ENCODE measurements around the gene GJD2. TPM values are rescaled to one million over a fixed set of nuclear protein-coding genes. Genes with fewer than 3 reads are reported as not detected.

The GJD2 gene
- total RNA-seq, 2 experiments from 2014 or later: not detected

DNA sequence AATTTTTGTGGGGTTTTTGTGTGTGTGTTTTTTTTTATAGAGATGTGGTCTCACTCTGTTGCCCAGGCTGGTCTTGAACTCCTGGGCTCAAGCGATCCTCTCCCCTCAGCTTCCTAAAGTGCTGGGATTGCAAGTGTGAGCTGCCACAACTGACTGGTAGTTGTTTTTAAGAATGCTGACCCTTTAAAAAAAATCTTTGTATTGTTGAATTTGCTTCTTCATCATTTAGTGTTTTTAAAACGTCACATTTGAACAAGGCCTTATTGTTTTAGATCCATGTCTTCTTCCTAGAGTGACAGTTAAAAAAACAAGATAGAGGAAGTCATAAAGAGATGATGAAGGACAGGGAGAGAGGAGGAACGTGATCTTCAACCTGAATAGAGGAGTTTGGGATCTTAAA is 24.1 kb downstream of the GJD2 start:
- Mint-ChIP-seq H3K4me3 (no peak overlapping the region), H3K9me3 (no peaks in the 10 kb centered on the region), H3K27me3 (peaks cover 16% of the 10 kb centered on the region), H3K4me1 (ENCODE audit: low read depth) (no peaks in the 10 kb centered on the region), H3K27ac (no peak overlapping the region), H3K36me3 (no peaks in the 10 kb centered on the region)
- ChIA-PET POLR2A (no interaction called here), CTCF (no interaction called here)
- DNase-seq: no peak
- intact Hi-C loops (cut with micrococcal nuclease): no loop called here

DNA sequence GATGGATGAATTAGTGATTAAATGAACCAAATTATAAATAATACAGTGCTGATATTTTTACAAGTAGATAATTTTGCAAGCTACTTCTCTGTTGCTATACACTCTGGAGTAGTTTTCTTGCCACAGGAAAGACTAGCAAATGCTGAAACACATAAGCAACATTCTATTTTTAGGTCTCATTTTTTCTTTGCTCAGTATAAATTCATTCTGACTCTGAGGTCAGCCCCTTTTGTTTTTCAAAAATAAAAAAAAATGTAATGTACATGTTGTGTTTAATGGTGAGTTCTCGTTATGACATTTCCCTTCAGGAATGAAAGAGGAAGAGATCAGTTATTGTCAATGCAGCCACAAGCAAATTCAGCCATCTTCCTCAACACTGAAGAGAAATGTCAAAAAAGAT is 24.9 kb downstream of the GJD2 start:
- no peak for DNase-seq
- Mint-ChIP-seq H3K27ac (no peak overlapping the region), H3K4me1 (ENCODE audit: low read depth) (no peaks in the 10 kb centered on the region), H3K36me3 (no peaks in the 10 kb centered on the region), H3K4me3 (no peak overlapping the region), H3K9me3 (no peaks in the 10 kb centered on the region), H3K27me3 (peaks cover 10% of the 10 kb centered on the region)
- ChIA-PET CTCF (no interaction called here), POLR2A (no interaction called here)
- intact Hi-C loops (cut with micrococcal nuclease): no loop called here

DNA sequence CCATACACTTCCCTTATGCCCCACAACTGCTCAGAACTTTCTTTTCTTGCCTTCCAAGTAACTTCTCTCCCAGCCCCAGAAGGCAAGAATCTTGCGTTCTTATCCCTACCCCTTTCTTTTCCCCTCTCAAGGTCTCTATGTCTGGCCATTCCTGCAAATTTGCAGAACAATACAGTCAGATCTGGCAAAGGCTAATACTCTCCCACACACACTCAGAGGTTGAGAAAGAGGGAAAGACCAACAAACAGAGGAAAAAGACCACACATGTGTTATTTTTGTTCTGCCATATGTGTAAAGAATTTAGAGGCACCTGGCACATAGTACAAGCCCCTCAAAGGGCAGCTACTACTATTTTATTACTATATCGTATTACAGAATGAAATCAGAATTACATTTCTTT is 25.7 kb downstream of the GJD2 start:
- no peak overlapping the region for H3K4me3 Mint-ChIP-seq
- CTCF ChIA-PET: no interaction called here
- no peaks in the 10 kb centered on the region for H3K36me3 Mint-ChIP-seq

DNA sequence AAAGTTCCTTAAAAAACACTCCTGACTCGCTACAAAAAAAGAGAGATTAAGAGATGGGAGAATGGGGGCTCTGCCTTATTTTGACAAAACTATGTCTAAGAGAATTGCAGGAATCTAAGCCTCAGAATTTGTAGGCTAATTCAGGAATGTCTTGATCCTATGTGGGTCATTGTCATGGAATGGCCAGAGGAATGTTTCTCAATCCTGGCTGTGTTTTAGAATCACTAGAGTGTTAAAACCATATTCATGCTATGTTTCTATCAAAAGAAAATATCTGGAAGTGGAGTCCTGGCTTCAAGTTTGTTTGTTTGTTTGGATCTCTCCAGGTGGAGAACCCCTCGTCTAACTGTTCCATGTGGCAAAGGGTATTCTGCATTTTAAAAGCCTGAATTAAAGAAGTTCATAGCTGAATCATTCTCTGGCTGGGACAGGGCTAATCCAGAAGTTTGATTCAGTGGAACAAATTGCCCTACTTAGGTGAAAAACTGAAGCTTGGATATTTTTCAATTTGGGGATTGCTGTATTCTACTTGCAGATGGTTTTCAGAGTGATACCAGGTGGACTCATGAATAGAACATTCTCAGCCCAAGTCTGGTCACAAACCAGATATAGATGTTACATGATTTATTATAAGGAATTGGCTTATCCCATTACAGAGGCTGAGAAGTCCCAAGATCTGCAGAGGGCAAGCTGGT is 28.2 kb downstream of the GJD2 start:
- no peak overlapping the region for H3K27ac Mint-ChIP-seq
- H3K4me1 Mint-ChIP-seq (ENCODE audit: low read depth): no peaks in the 10 kb centered on the region
- H3K9me3 Mint-ChIP-seq: no peaks in the 10 kb centered on the region
- DNase-seq: no peak
- peaks cover 25% of the 10 kb centered on the region for H3K27me3 Mint-ChIP-seq
- H3K4me3 Mint-ChIP-seq: no peak overlapping the region
- intact Hi-C loops (cut with micrococcal nuclease): no loop called here
- POLR2A ChIA-PET: no interaction called here
- no peaks in the 10 kb centered on the region for H3K36me3 Mint-ChIP-seq
- CTCF ChIA-PET: no interaction called here

More for the DNA sequence above, 25.7 kb downstream of the GJD2 start:
- Mint-ChIP-seq H3K27me3 (peaks cover 10% of the 10 kb centered on the region), H3K27ac (no peak overlapping the region), H3K9me3 (no peaks in the 10 kb centered on the region), H3K4me1 (ENCODE audit: low read depth) (no peaks in the 10 kb centered on the region)
- DNase-seq: no peak
- intact Hi-C loops (cut with micrococcal nuclease): no loop called here
- POLR2A ChIA-PET: no interaction called here

DNA sequence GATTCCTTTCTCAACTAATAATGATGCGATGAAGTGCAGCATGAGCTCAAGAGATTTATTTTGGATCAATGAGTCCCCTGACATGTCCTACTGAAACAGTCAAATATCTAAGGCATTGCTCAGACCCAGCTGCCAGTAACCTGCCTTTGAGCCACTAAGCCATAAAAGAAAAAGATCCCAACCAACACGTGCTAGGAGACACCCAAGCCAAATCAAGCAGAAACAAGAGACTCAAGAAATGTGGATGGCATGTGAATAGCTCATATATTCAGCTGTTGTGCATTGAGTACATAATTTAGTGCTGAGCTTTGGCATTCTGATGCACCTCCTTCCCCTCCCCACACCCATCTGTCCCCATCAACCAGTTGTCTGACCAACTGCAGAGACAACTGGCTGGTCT is 29.2 kb downstream of the GJD2 start:
- Mint-ChIP-seq H3K4me1 (ENCODE audit: low read depth) (no peaks in the 10 kb centered on the region), H3K9me3 (no peaks in the 10 kb centered on the region), H3K27ac (no peak overlapping the region), H3K36me3 (no peaks in the 10 kb centered on the region), H3K27me3 (peaks cover 26% of the 10 kb centered on the region), H3K4me3 (no peak overlapping the region)
- intact Hi-C loops (cut with micrococcal nuclease): no loop called here
- DNase-seq: no peak
- CTCF ChIA-PET: no interaction called here
- POLR2A ChIA-PET: no interaction called here

DNA sequence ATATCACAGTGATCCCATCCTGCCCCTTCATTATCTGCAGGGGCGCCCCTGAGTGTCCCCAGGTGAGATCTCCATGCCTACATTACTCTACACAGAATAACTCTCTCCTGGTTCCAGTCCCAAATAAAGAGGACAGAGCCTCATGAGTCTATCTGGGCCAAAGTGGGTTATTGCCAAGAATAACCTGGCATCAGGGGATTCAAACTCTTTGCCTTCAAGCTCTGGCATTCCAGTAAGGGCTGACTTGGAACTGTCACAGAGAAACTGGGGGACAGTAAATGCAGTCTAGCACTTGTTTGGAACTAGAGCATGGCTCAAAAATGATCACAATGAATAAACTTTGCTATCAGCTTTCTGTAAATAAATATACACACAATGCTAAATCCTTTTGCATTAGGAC is 30.3 kb downstream of the GJD2 start:
- peaks cover 29% of the 10 kb centered on the region for H3K27me3 Mint-ChIP-seq
- H3K4me1 Mint-ChIP-seq (ENCODE audit: low read depth): no peaks in the 10 kb centered on the region
- H3K27ac Mint-ChIP-seq: no peak overlapping the region
- no peaks in the 10 kb centered on the region for H3K36me3 Mint-ChIP-seq
- H3K9me3 Mint-ChIP-seq: no peaks in the 10 kb centered on the region
- POLR2A ChIA-PET: no interaction called here
- CTCF ChIA-PET: no interaction called here
- intact Hi-C loops (cut with micrococcal nuclease): no loop called here
- no peak for DNase-seq
- no peak overlapping the region for H3K4me3 Mint-ChIP-seq

DNA sequence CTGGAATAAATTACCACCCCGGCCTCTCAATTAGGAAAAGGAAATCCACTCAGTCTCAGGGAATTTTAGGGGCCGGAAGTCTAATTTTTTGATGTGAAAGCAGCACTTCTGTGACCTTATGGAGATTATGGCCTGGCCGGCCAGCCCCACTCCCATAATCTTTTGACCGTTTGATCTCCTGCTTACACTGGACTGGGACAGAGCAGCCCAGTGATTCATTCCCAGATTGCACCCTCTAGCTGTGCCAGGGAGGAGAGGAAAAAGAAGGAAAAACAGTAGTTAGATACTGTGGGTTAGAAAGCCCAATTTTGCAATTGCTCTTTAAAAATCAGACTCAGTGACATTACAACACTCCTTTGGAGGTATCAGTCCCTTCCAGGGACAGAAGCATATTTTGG is 32.4 kb downstream of the GJD2 start:
- no peak for DNase-seq
- H3K4me3 Mint-ChIP-seq: no peak overlapping the region
- intact Hi-C loops (cut with micrococcal nuclease): no loop called here
- ChIA-PET POLR2A (no interaction called here), CTCF (no interaction called here)
- no peaks in the 10 kb centered on the region for H3K9me3 Mint-ChIP-seq
- no peaks in the 10 kb centered on the region for H3K4me1 Mint-ChIP-seq (ENCODE audit: low read depth)
- no peaks in the 10 kb centered on the region for H3K36me3 Mint-ChIP-seq
- H3K27ac Mint-ChIP-seq: no peak overlapping the region
- peaks cover 26% of the 10 kb centered on the region for H3K27me3 Mint-ChIP-seq

DNA sequence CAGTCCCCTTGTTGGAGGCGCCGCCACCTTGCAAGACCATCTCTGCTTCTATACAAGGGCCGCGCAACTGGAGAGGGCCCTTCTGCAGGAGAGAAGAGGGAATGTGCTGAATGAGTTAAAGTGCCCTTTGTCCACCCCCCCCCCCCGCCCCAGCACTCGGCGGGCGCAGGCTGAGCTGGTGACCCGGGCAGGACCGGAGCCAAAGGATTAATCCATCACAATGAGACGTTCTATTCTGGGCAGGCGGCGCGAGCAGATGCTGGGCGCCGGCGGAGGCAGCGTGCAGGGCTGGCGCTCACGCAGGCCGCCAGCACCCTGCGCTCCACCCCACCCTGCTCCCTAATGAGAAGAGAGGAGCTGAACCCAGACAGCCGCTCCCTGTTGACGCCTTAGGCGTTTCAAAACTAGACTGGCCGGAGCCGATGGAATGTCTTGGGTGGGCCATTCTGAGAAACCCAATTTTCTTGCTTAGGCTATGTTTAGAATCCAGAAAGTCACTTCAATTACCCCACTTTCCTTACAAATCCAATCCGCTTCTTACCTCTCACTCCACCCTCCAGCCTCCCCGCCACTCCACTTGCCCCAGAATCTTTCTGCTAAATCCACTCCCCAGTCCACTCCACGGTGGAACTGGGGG is 32.9 kb downstream of the GJD2 start:
- ChIA-PET POLR2A (no interaction called here), CTCF (no interaction called here)
- no peak overlapping the region for H3K4me3 Mint-ChIP-seq
- H3K9me3 Mint-ChIP-seq: no peaks in the 10 kb centered on the region
- intact Hi-C loops (cut with micrococcal nuclease): no loop called here
- H3K36me3 Mint-ChIP-seq: no peaks in the 10 kb centered on the region
- no peak overlapping the region for H3K27ac Mint-ChIP-seq
- no peaks in the 10 kb centered on the region for H3K4me1 Mint-ChIP-seq (ENCODE audit: low read depth)
- DNase-seq: no peak
- peaks cover 26% of the 10 kb centered on the region for H3K27me3 Mint-ChIP-seq

DNA sequence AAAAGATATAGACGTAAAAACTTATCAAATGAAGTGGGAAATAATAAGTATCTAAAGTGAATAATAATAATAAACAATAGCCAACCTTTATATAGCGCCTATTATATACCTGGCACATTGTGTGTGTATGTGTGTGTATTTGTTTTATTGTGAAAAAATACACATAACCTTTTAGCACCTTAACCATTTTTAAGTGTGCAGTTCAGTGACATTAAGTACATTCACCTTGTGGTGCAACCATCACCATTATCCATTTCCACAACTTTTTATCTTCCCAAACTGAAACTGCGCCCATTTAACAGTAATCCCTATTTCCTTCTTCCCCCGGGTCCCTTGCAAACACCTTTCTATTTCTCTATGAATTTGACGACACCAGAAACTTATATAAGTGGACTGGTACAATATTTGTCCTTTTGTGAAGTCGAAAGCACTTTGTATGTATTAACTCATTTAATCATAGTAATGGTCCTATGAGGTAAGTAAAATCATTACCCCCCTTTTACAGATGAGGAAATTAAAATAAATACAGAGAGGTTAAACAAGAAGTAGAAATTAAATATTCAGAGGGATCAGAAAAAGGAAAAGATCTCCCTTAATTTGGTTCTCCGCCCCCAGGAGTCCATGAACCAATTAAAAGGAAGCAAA is 33.5 kb downstream of the GJD2 start:
- H3K27me3 Mint-ChIP-seq: peaks cover 26% of the 10 kb centered on the region
- DNase-seq: no peak
- no peak overlapping the region for H3K4me3 Mint-ChIP-seq
- ChIA-PET CTCF (no interaction called here), POLR2A (no interaction called here)
- no peaks in the 10 kb centered on the region for H3K36me3 Mint-ChIP-seq
- intact Hi-C loops (cut with micrococcal nuclease): no loop called here
- no peaks in the 10 kb centered on the region for H3K9me3 Mint-ChIP-seq
- H3K4me1 Mint-ChIP-seq (ENCODE audit: low read depth): no peaks in the 10 kb centered on the region
- H3K27ac Mint-ChIP-seq: no peak overlapping the region

DNA sequence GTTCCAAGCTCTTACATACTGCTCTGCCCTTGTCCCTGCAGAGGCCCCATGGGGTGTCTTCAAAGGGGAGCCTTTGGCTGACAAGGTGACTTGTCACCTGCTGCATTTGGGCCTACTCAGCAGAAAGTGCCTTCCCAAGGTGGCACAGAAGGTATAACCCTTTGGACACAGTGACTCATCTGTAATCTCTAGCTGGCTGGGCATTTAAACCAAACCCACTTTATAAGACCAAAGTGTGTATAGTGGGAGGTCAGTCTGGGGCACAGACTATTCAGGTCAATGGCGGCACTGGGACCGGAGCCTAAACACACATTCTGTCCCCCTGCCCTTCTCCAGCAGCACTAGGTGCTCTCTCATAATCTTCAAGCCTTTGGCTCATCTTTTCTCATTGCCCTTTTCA is 35.1 kb downstream of the GJD2 start:
- intact Hi-C loops (cut with micrococcal nuclease): no loop called here
- Mint-ChIP-seq H3K27ac (no peak overlapping the region), H3K9me3 (no peaks in the 10 kb centered on the region), H3K4me1 (ENCODE audit: low read depth) (no peaks in the 10 kb centered on the region), H3K4me3 (no peak overlapping the region), H3K36me3 (no peaks in the 10 kb centered on the region), H3K27me3 (peaks cover 25% of the 10 kb centered on the region)
- ChIA-PET POLR2A (no interaction called here), CTCF (no interaction called here)
- DNase-seq: no peak

DNA sequence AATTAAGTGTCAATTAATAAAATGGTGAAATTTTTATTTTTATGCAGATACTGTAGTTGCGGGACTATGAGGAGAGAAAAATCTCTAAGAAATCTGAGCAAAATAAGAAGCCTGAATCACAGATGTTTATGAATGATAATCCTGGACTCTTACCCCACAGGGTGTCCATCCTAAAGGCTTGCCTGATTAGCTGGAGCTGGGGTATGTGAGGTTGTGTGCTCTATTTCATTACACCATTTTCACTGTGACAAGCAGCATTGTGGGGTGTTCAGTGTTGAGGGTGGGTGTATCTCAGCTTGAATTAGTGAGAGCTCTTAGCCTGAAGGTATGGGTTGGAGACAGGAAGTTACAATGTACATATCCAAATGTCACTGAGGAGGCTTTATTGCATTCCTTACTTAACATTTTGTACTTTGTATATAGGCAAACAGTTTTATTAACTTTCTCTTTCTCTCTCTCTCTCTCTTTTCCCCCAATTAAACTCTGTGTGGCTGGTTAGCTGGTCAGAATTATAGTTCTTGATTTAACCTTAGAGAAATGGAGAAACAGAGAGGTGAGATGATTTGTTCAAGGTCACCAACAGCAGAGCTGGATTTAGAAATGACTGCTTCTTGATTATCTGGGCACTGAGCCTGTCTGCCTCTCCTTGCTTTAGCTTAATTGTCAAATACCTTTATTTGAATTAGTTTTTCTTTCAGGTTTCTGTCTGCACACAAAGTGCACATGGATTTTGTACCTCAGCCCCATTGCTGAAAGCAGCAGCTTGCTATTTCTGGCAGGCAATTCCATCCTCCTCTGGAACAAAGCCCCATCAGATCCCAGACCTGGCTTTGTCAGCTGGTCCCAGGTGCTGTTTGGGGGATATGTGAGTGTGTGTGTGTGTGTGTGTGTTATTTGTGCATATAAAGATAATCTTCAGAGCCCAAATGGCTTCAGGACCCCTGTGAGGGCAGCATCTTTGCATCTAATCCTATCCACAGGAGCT is 35.8 kb downstream of the GJD2 start:
- H3K27me3 Mint-ChIP-seq: peaks cover 26% of the 10 kb centered on the region
- intact Hi-C loops (cut with micrococcal nuclease): no loop called here
- ChIA-PET CTCF (no interaction called here), POLR2A (no interaction called here)
- H3K36me3 Mint-ChIP-seq: no peaks in the 10 kb centered on the region
- H3K27ac Mint-ChIP-seq: no peak overlapping the region
- DNase-seq: no peak
- H3K4me1 Mint-ChIP-seq (ENCODE audit: low read depth): no peaks in the 10 kb centered on the region
- no peaks in the 10 kb centered on the region for H3K9me3 Mint-ChIP-seq
- no peak overlapping the region for H3K4me3 Mint-ChIP-seq

DNA sequence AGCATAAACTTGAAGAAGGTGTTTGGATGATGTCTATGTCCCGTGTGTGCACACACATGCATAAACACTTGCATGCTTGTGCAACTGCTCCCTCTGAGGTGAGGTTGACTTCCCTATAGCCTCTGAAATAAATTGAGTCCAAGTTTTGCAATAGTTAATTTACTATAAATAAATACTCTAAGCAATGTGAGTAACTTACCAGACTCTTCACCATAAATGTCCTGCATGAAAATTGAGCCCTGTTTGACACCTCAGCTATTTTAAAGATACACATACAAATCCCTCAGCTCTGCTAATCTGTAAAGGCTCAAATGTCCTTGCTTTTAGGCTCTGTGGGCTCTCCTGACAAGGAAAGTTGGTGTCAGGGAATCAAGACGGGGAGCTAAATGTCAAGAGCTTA is 37.1 kb downstream of the GJD2 start:
- H3K9me3 Mint-ChIP-seq: no peaks in the 10 kb centered on the region
- no peak overlapping the region for H3K4me3 Mint-ChIP-seq
- peaks cover 20% of the 10 kb centered on the region for H3K27me3 Mint-ChIP-seq
- H3K4me1 Mint-ChIP-seq (ENCODE audit: low read depth): no peaks in the 10 kb centered on the region
- intact Hi-C loops (cut with micrococcal nuclease): no loop called here
- no peaks in the 10 kb centered on the region for H3K36me3 Mint-ChIP-seq
- ChIA-PET CTCF (interaction anchor here (0.7 kb wide), 1 partner anchor 1316 kb away, joined by 3 read pairs; no protein-coding TSS in a partner anchor), POLR2A (no interaction called here)
- DNase-seq: no peak
- no peak overlapping the region for H3K27ac Mint-ChIP-seq
